UCSD-AML1 (cell line): ENCODE results near the gene TRAPPC2L.

Experiments used
- DNase-seq: peaks from one replicate; lab custom pipeline; 2025; ENCODE audit not compliant: unreplicated experiment; lab: John Stamatoyannopoulos, UW

TRAPPC2L gene

DNA sequence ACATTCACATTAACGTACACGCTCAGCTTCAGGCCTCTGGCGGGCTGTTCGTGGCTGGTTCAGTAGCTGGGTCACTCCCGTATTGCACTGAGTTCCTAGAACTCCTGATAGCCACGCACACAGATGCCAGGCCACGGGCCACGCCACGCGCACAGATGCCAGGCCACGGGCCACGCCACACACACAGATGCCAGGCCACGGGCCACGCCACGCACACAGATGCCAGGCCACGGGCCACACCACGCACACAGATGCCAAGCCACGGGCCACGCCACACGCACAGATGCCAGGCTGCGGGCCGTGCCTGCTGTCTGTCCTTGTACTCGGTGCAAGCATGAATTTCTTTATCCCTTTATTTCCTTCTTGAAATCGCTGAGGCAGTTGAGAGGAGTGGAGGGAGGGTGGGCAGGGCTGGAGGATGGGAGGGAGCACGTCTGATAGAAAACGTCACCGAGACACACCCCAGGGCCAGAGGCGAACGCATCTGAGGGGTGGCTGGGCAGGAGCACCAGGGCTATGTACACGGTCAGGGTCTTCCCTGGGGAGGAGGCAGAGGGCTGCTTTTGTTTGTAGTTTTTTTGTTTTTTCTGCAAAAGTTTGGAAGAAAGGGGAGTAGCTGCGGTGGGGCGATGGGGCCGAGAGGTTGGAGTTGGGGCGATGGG is 18.1 kb downstream of the TRAPPC2L start:
- DNase-seq, result no peak

GRCh38 chr16:88875703-88876234 is 18.8 kb downstream of the TRAPPC2L start:
- DNase-seq, result no peak

- DNase-seq, result no peak
Measured at GRCh38 chr16:88876942-88877526, 20.1 kb downstream of the TRAPPC2L start.

GRCh38 chr16:88877564-88878289 is 20.8 kb downstream of the TRAPPC2L start:
- no peak for DNase-seq

DNA sequence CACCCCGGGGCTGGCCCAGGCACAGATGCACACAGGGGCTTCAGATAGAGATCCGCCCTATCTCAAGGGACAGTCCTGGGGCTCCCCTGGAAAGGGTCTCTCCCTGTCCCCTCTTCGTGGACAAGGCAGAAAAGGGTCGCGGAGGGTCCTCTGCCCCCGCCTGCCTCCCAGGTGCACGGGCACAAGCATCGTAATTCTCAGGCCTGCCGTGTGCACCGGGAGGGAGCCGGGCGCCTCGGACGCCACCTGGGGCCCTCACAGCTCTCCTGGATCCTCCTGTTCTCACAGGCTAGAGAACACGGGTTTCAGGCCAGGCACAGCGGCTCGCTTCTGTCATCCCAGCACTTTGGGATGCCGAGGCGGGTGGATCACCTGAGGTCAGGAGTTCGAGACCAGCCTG is 21.4 kb downstream of the TRAPPC2L start:
- no peak for DNase-seq

- DNase-seq, result no peak
Measured at GRCh38 chr16:88878967-88879787, 22.2 kb downstream of the TRAPPC2L start.

- DNase-seq, result no peak
Measured at GRCh38 chr16:88879788-88880055, 22.8 kb downstream of the TRAPPC2L start.

DNA sequence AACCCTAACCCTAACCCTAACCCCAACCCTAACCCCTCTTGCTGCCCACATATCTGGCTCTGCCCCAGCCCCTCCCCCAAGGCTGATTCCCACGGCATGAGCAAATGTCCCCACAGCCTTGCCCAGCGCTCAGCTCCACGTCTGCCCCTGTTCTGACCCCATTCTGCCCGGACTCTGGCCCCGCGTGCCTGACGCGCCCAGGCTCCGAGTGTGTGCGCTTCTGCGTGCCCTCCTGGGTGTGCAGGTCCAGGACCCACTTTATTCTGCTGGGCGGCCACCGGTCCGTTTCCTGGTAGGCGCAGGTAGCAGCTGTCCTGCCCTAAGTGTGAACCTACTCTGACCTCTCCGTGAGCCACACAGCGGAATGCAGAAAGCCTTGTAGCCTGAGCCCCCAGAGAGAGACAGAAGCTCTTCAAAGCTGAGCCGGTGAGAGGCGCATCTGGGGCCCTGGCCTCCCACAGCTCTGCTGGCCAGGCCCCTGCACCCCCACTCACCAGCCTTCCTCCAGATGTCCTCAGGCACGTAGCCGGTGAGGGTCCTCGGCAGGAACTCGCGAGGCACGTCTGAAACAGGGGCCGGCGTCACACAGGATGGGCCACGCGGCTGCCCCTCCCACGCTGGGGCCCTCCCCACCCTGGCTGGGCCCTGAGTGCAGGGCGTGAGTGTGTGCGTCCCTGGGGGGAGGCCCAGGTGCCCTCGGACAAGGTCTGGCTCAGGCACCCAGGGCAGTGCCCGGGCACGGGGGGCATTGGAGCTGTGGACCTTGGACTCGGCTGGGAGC is 23.5 kb downstream of the TRAPPC2L start:
- DNase-seq, result no peak

DNA sequence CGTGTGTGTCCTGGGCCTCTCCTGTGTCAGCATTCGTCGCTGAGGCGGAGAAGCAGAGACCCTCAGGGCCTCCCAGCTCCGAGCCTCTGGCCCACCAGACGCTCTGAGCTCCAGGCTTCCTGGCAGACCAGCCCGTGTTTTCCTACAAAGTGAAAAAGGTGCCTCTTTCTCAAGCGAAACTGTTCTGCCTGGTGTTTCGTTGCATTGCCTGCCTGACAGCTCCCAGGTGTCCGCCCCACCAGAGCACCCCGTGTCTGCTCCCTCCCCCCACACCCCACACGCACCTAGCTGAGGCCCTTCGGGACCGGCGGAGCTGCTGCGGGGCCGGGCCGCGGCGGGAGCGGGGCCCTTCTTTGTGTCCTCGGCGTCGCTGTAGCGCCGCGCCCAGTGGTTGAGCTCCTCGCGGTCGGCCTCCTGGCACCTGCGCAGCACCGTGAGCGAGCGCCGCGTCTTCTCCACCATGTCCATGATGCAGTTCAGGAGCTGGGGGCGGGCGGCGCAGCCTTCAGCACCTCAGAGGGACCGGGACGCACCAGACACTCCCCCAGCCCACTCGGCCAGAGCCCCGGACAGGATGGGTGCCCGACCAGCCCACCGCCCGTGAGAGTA is 24.2 kb downstream of the TRAPPC2L start:
- no peak for DNase-seq

DNA sequence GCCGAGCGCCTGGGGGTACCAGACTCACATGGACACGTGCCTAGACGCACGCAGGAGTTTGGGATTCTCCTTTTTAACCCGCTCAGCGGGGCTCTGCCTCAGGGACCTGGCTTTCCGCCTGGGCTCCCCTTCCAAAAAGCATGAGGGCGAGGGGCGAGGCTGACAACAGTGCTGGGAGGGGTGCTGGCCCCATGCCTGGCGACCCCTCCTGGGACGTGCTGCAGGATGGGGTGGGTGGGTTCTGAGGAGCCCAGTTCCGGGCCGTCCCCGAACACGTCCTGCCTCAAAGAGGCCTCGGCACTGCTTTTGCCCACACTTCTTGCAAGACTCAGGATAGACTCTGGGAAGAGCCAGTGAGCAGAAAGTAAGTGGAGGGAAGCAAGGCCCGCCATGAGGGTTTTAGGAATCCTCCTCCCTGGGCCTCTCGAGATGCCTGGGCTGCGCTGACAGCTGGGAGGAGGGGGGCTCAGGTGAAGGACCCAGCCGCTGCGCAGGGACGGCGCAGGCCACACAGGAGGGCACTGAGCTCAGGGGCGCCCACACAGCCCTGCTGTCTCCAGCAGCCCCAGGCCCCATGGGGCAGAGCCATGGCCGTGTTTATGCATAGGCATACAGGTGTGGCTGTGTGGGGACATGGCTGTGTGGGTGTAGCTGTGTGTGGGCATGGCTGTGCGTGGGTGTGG is 24.9 kb downstream of the TRAPPC2L start:
- no peak for DNase-seq

GRCh38 chr16:88882358-88883030 is 25.6 kb downstream of the TRAPPC2L start:
- peak; percentile 55 for DNase-seq

GRCh38 chr16:88883117-88883895 is 26.4 kb downstream of the TRAPPC2L start:
- DNase-seq, result no peak

- DNase-seq, result no peak
Measured at GRCh38 chr16:88883946-88884345, 27.0 kb downstream of the TRAPPC2L start.

GRCh38 chr16:88884569-88885271 is 27.8 kb downstream of the TRAPPC2L start:
- no peak for DNase-seq

- no peak for DNase-seq
Measured at GRCh38 chr16:88885693-88886280, 28.9 kb downstream of the TRAPPC2L start.

DNA sequence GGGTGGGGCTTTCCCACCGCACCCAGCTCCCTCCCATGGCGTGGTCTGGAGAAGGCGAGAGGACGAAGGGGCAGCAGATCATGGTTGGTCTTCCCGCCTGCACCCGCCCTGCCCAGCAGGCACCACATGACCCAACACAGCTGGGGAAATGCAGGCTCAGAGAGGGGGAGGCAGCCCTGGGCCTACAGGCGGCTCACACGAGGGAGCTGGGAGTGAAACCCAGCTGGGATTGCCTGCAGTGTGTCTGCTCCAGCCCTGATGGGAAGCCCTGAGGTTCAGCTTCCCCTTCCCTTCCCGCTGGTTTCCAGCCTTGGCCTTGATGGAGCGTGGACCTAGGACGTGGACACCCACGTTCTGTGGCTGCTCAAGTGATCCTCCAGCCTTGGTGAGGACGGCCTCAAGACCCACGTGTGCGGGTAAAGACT is 29.5 kb downstream of the TRAPPC2L start:
- DNase-seq, result no peak

- DNase-seq, result no peak
Measured at GRCh38 chr16:88886845-88887521, 30.1 kb downstream of the TRAPPC2L start.
